Adrenal gland (tissue), 12 donors: ENCODE results near the gene MGST3. TPM values are rescaled to one million over a fixed set of nuclear protein-coding genes. Genes with fewer than 3 reads are reported as not detected.
"Not testable (repeated sequence)": the region's sequence is repeated elsewhere in the genome, so short reads cannot be mapped to it uniquely, and the experiment has no call there.

Experiments used
- DNase-seq, 7 donors: peaks; one replicate each; pipeline ENCODE4 v3.0.0-alpha.2; 2019 to 2020
- H3K27ac ChIP-seq, 5 donors: fragments of 200-600 bp; sonication (generic) in 4 of 5; 1 replicate in 3 of 5; 2 replicates in 2 of 5; pipeline versions ENCODE4 v1.5.1 to v1.8.0; 2016 to 2020; ENCODE audit warnings: mild to moderate bottlenecking in 1 of 5
- H3K27me3 ChIP-seq: fragments of 200-600 bp; 2 replicates; pipeline ENCODE4 v1.8.0; 2021
- H3K36me3 ChIP-seq, 2 donors: fragments of 200-600 bp; replicated peaks in 1 of 2; 1 replicate in 1 of 2; 2 replicates in 1 of 2; pipeline versions ENCODE4 v1.5.1 to v1.8.0; 2018 to 2022
- H3K4me1 ChIP-seq, 2 donors: fragments of 200-600 bp; replicated peaks in 1 of 2; 1 replicate in 1 of 2; 2 replicates in 1 of 2; pipeline versions ENCODE4 v1.5.1 to v1.8.0; 2018 to 2021
- H3K4me3 ChIP-seq, 4 donors: fragments of 200-600 bp; sonication (generic) in 3 of 4; one replicate each; pipeline ENCODE4 v1.5.1; 2016 to 2018
- H3K9me3 ChIP-seq, 3 donors: fragments of 200-600 bp; sonication (generic) in 1 of 3; replicated peaks in 1 of 3; 1 replicate in 2 of 3; 2 replicates in 1 of 3; pipeline versions ENCODE4 v1.5.1 to v1.8.0; 2016 to 2021
- POLR2A ChIP-seq, 2 donors: fragments of 450-650 bp; IDR thresholded peaks; one replicate each; pipeline ENCODE4 v1.6.1; 2017; ENCODE audit warnings: antibody characterized with exemption in 2 of 2, mild to moderate bottlenecking in 2 of 2, moderate library complexity in 1 of 2
- WGBS, 4 donors: extraction: QIAGEN DNeasy Blood & Tissue Kit in 2 of 4; methylation state at CpG; one replicate each; pipeline versions ENCODE4 v1.1.5 to v1.1.7; 2013 to 2017; 5-methylcytosine and 5-hydroxymethylcytosine counted together
- intact Hi-C, 2 donors: fragments of 100-400 bp; cut with DNase I; formaldehyde crosslinking; loops; one replicate each; pipeline versions ENCODE4 v1.14.1 to v1.15.0; 2022 to 2023
- polyA plus RNA-seq, 3 donors: library from polyadenylated mRNA; stranded (reverse); fragments of 200-250 nt in 2 of 3; fragments of 350-450 nt in 1 of 3; fragmentation: Illumina TruSeq in 1 of 3; extraction: RNeasy Lipid Tissue Mini Kit (QIAGEN cat#74804) in 1 of 3; gene quantifications; one replicate each; pipeline ENCODE4 v1.2.3, GENCODE V29; 2013 to 2014
- total RNA-seq, 9 donors: library from RNA; depleted of rRNA in 4 of 9; stranded (reverse); fragments of >200 nt in 4 of 9; fragments of 120-200 nt in 1 of 9; fragmentation: NEBNext Ultra II Directional in 1 of 9; extraction: Animal tissue kit (Norgen Biotek cat#: 25700) in 1 of 9; gene quantifications; one replicate each; pipeline versions ENCODE4 v1.1.0 to v1.2.4, GENCODE V29; 2013 to 2023
- TF ChIP-seq, protein P1 (sequence below), 6 experiments: fragments of 450-650 bp in 4 of 6; fragments of 200-600 bp in 2 of 6; sonication (generic) in 1 of 6; IDR thresholded peaks; 1 replicate in 5 of 6; 2 replicates in 1 of 6; pipeline versions ENCODE4 v1.5.1 to v1.8.0; 2016 to 2021; ENCODE audit warnings: antibody characterized with exemption in 6 of 6, mild to moderate bottlenecking in 2 of 6, moderate library complexity in 1 of 6
- donor health status: healthy with polysubstance abuse.
- donor health status: Bipolar disorder and iron deficiency.
- donor health status: DM: yes; HTN: yes; CAD: no.
- donor health status: DM: no; HTN: no; CAD: no.
- donor health status: DM: no; HTN: no; CAD: no.
- donor health status: DM: yes; HTN: yes; CAD: no.

The MGST3 gene
- total and polyA plus RNA-seq, 12 donors: 193 to 441 (median 288) TPM

DNA sequence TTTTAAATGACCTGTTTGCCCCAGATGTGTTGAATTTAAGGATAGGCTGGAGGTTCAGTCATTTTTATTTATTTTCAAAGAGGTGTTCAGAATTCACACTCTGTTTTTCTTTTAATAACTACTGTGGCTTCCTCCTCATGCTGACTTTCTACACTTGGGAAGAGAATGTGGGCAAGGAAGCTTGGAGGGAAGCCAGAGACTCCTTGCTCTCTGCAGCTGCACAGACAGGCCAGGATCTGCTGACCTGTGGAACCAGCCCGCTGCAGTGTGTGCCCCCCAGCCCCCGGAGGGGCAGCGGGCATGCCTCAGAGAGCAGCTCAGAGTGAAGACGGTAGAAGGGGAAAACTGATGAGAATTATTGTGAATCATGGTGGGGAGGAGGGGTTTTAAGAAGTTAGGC is 16.9 kb downstream of the MGST3 start:
- intact Hi-C loops: no loop called here
- whole genome bisulfite sequencing, 4 donors: 81 to 100% (median 85%) methylated on average over 1 to 4 of the region's 4 CpGs
- H3K36me3 ChIP-seq: peaks cover 0 to 21% of the 10 kb centered on the region in 2 donors

DNA sequence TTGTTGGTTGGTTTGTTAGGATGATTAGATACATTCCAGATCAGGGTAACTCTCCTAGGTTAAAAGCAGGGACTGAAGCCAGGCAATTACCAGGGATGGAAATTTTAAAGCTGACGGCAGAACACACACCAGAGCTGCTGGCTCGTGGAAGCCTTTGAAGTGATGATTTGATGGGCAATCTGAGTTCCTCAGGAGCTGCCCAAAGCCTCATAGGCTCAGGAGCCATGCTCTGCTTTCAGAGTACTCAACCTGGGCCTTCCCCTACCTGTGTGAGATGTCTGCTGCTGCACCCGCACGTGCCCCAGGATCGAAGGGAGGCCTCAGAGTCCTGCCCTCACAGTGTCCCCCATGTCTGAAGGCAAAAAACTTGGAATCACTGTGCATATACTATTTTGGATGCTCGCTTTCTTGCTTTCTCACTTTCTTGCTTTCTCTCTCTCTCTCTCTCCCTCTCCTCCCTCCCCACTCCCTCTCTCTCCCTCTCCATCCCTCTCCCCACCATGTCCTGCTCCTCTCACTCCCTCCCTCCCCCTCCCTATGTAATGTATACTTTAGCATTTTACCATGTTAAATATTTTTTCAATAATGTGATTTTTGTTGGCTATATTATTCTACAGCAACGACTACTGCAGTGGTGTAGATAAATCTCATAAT is 18.0 kb downstream of the MGST3 start:
- H3K36me3 ChIP-seq: peaks cover 0 to 21% of the 10 kb centered on the region in 2 donors
- 89 to 91% (median 89%) methylated on average over 7 of the region's 7 CpGs for WGBS, 4 donors
- no peak for DNase-seq
- H3K4me1 ChIP-seq: peaks cover 5 to 31% of the 10 kb centered on the region in 2 donors
- no peak overlapping the region for H3K27ac ChIP-seq
- no peak for TF ChIP-seq POLR2A (IDR thresholded peaks at IDR 0.05)
- TF ChIP-seq, protein P1, sequence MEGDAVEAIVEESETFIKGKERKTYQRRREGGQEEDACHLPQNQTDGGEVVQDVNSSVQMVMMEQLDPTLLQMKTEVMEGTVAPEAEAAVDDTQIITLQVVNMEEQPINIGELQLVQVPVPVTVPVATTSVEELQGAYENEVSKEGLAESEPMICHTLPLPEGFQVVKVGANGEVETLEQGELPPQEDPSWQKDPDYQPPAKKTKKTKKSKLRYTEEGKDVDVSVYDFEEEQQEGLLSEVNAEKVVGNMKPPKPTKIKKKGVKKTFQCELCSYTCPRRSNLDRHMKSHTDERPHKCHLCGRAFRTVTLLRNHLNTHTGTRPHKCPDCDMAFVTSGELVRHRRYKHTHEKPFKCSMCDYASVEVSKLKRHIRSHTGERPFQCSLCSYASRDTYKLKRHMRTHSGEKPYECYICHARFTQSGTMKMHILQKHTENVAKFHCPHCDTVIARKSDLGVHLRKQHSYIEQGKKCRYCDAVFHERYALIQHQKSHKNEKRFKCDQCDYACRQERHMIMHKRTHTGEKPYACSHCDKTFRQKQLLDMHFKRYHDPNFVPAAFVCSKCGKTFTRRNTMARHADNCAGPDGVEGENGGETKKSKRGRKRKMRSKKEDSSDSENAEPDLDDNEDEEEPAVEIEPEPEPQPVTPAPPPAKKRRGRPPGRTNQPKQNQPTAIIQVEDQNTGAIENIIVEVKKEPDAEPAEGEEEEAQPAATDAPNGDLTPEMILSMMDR (IDR thresholded peaks at IDR 0.05): no peak
- no peaks in the 10 kb centered on the region for H3K27me3 ChIP-seq
- no peak overlapping the region for H3K4me3 ChIP-seq
- intact Hi-C loops: no loop called here
- H3K9me3 ChIP-seq: no peaks in the 10 kb centered on the region

More for the DNA sequence above, 16.9 kb downstream of the MGST3 start:
- no peaks in the 10 kb centered on the region for H3K9me3 ChIP-seq
- H3K4me1 ChIP-seq: peaks cover 5 to 32% of the 10 kb centered on the region in 2 donors
- no peaks in the 10 kb centered on the region for H3K27me3 ChIP-seq
- DNase-seq: peak in 2 of 7 donors; percentile 29 to 34
- H3K4me3 ChIP-seq: no peak overlapping the region
- no peak for TF ChIP-seq POLR2A (IDR thresholded peaks at IDR 0.05)
- TF ChIP-seq, protein P1 (IDR thresholded peaks at IDR 0.05): no peak
- no peak overlapping the region for H3K27ac ChIP-seq

DNA sequence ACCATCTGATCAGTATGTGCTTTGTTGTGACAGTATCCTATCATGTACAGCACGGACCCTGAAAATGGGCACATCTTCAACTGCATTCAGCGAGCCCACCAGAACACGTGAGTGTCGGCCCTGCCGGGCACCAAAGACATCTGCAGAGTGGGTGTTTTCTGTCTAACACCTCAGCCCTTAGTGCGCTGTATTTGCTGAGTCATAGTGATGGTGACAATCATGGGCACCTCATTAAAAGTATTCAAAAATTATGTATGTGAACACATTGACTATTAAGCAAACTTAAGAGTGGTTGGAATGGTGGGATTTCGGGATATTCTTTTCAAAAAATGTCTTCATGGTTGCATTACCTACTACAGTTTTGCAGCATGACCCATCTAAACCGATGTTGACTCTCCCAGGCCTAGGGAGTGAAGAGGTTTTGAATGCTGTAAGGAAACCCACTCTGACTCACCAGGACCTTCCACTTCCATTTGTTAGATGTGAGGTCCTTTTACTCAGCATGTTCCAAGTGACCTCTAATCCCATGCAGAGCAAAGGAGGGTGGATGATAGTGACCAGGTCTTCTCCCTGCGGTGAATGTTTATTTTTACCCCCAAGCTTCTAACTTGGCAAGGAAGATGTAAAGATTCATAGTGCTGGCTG is 20.1 kb downstream of the MGST3 start:
- Histone ChIP-seq H3K27ac (no peak overlapping the region), H3K27me3 (no peaks in the 10 kb centered on the region), H3K36me3 (peaks cover 0 to 36% of the 10 kb centered on the region in 2 donors), H3K4me3 (no peak overlapping the region), H3K9me3 (no peaks in the 10 kb centered on the region), H3K4me1 (peaks cover 0 to 17% of the 10 kb centered on the region in 2 donors)
- intact Hi-C loops: no loop called here
- TF ChIP-seq POLR2A (IDR thresholded peaks at IDR 0.05): no peak
- TF ChIP-seq, protein P1 (IDR thresholded peaks at IDR 0.05): no peak
- 90 to 98% (median 95%) methylated on average over 9 of the region's 9 CpGs for WGBS, 4 donors
- DNase-seq: no peak

DNA sequence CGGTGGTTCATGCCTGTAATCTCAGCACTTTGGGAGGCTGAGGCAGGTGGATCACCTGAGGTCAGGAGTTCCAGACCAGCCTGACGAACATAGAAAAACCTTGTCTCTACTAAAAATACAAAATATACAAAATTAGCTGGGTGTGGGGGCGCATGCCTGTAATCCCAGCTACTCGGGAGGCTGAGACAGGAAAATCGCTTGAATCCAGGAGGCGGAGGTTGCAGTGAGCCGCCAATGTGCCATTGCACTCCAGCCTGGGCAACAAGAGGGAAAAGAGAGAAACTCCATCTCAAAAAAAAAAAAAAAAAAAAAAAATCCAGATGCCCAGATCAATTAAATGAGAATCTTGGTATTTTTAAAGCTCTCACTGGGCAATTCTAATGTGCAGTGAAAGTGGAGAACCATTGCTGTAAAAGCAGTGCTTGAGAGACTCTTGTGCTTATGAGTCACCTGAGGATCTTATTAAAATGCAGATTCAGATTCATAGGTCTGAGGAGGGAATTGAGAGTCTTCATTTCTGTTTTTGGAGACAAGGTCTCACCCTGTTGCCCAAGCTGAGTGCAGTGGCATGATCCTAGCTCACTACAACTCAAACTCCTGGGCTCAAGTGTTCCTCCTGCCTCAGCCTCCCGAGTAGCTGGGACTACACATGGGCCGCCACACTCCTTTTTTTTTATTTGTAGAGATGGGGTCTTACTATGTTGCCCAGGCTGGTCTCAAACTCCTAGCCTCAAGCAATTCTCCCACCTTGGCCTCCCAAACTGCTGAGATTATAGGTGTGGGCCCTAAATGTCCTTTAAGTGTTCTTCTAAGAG is 27.9 kb downstream of the MGST3 start:
- 96 to 98% (median 97%) methylated on average over 9 of the region's 9 CpGs for WGBS, 4 donors
- DNase-seq, H3K9me3 ChIP-seq, intact Hi-C loops, H3K27ac ChIP-seq, H3K27me3 ChIP-seq, H3K4me3 ChIP-seq: not testable (repeated sequence)
- Histone ChIP-seq H3K4me1 (peaks cover 0 to 12% of the 10 kb centered on the region in 2 donors), H3K36me3 (peaks cover 0 to 46% of the 10 kb centered on the region in 2 donors)
